ENCODE results near the gene ANKDD1B.

The ANKDD1B gene

GRCh38 chr5:75626959-75627358 is 15.7 kb downstream of the ANKDD1B start:
- no peaks in the 10 kb centered on the region for H3K4me1 Mint-ChIP-seq
- H3K27me3 Mint-ChIP-seq: no peaks in the 10 kb centered on the region
- ATAC-seq (ENCODE audit: low read depth): no peak
- H3K4me3 Mint-ChIP-seq: no peak overlapping the region
- H3K36me3 Mint-ChIP-seq: no peaks in the 10 kb centered on the region
- H3K9me3 Mint-ChIP-seq: no peaks in the 10 kb centered on the region
- no peak overlapping the region for H3K27ac Mint-ChIP-seq
- no peak for DNase-seq (ENCODE audit: low spot score in 2 of 2)

GRCh38 chr5:75627801-75628200 is 16.5 kb downstream of the ANKDD1B start:
- no peaks in the 10 kb centered on the region for H3K27me3 Mint-ChIP-seq
- no peak overlapping the region for H3K4me3 Mint-ChIP-seq
- no peak overlapping the region for H3K27ac Mint-ChIP-seq
- DNase-seq (ENCODE audit: low spot score in 2 of 2) (no peak), ATAC-seq (ENCODE audit: low read depth) (no peak)
- H3K36me3 Mint-ChIP-seq: peaks cover 2% of the 10 kb centered on the region
- no peaks in the 10 kb centered on the region for H3K9me3 Mint-ChIP-seq
- no peaks in the 10 kb centered on the region for H3K4me1 Mint-ChIP-seq

GRCh38 chr5:75630875-75631274 is 19.6 kb downstream of the ANKDD1B start:
- no peak overlapping the region for H3K4me3 Mint-ChIP-seq
- H3K9me3 Mint-ChIP-seq: no peaks in the 10 kb centered on the region
- no peaks in the 10 kb centered on the region for H3K27me3 Mint-ChIP-seq
- no peak overlapping the region for H3K27ac Mint-ChIP-seq
- H3K4me1 Mint-ChIP-seq: no peaks in the 10 kb centered on the region
- DNase-seq (ENCODE audit: low spot score in 2 of 2) (no peak), ATAC-seq (ENCODE audit: low read depth) (no peak)
- H3K36me3 Mint-ChIP-seq: peaks cover 7% of the 10 kb centered on the region

- ATAC-seq (ENCODE audit: low read depth) (no peak), DNase-seq (ENCODE audit: low spot score in 2 of 2) (no peak)
- no peaks in the 10 kb centered on the region for H3K9me3 Mint-ChIP-seq
- H3K27ac Mint-ChIP-seq: no peak overlapping the region
- no peak overlapping the region for H3K4me3 Mint-ChIP-seq
- no peaks in the 10 kb centered on the region for H3K4me1 Mint-ChIP-seq
- H3K27me3 Mint-ChIP-seq: peaks cover 2% of the 10 kb centered on the region
- peaks cover 10% of the 10 kb centered on the region for H3K36me3 Mint-ChIP-seq
Observed at GRCh38 chr5:75632321-75632720, 21.1 kb downstream of the ANKDD1B start.

- H3K27me3 Mint-ChIP-seq: peaks cover 2% of the 10 kb centered on the region
- no peak for ATAC-seq (ENCODE audit: low read depth)
- H3K36me3 Mint-ChIP-seq: peaks cover 7% of the 10 kb centered on the region
- no peaks in the 10 kb centered on the region for H3K4me1 Mint-ChIP-seq
- no peak for DNase-seq (ENCODE audit: low spot score in 2 of 2)
- no peak overlapping the region for H3K27ac Mint-ChIP-seq
- H3K4me3 Mint-ChIP-seq: no peak overlapping the region
- no peaks in the 10 kb centered on the region for H3K9me3 Mint-ChIP-seq
Observed at GRCh38 chr5:75637949-75638348, 26.7 kb downstream of the ANKDD1B start.

- Mint-ChIP-seq H3K9me3 (no peaks in the 10 kb centered on the region), H3K4me1 (no peaks in the 10 kb centered on the region), H3K36me3 (peaks cover 6% of the 10 kb centered on the region), H3K27me3 (peaks cover 2% of the 10 kb centered on the region), H3K27ac (no peak overlapping the region), H3K4me3 (no peak overlapping the region)
- ATAC-seq (ENCODE audit: low read depth): no peak
- DNase-seq (ENCODE audit: low spot score in 2 of 2): no peak
Observed at GRCh38 chr5:75639535-75640311, 28.5 kb downstream of the ANKDD1B start.

GRCh38 chr5:75640395-75640794 is 29.1 kb downstream of the ANKDD1B start:
- Mint-ChIP-seq H3K27ac (no peak overlapping the region), H3K9me3 (no peaks in the 10 kb centered on the region), H3K4me1 (no peaks in the 10 kb centered on the region), H3K4me3 (no peak overlapping the region), H3K27me3 (peaks cover 2% of the 10 kb centered on the region), H3K36me3 (peaks cover 5% of the 10 kb centered on the region)
- ATAC-seq (ENCODE audit: low read depth) (no peak), DNase-seq (ENCODE audit: low spot score in 2 of 2) (no peak)

- H3K9me3 Mint-ChIP-seq: no peaks in the 10 kb centered on the region
- DNase-seq (ENCODE audit: low spot score in 2 of 2): no peak
- H3K4me3 Mint-ChIP-seq: no peak overlapping the region
- peaks cover 2% of the 10 kb centered on the region for H3K27me3 Mint-ChIP-seq
- no peak overlapping the region for H3K27ac Mint-ChIP-seq
- no peak for ATAC-seq (ENCODE audit: low read depth)
- H3K36me3 Mint-ChIP-seq: peaks cover 3% of the 10 kb centered on the region
- no peaks in the 10 kb centered on the region for H3K4me1 Mint-ChIP-seq
Observed at GRCh38 chr5:75640826-75641225, 29.6 kb downstream of the ANKDD1B start.

- Mint-ChIP-seq H3K4me3 (no peak overlapping the region), H3K9me3 (no peaks in the 10 kb centered on the region)
- no peak for ATAC-seq (ENCODE audit: low read depth)
Observed at GRCh38 chr5:75648712-75649111, 37.5 kb downstream of the ANKDD1B start.

GRCh38 chr5:75651575-75652238 is 40.5 kb downstream of the ANKDD1B start:
- Mint-ChIP-seq H3K4me1 (no peaks in the 10 kb centered on the region), H3K27ac (no peak overlapping the region), H3K36me3 (no peaks in the 10 kb centered on the region), H3K27me3 (peaks cover 5% of the 10 kb centered on the region), H3K9me3 (no peaks in the 10 kb centered on the region), H3K4me3 (no peak overlapping the region)
- ATAC-seq (ENCODE audit: low read depth): no peak
- no peak for DNase-seq (ENCODE audit: low spot score in 2 of 2)

More at GRCh38 chr5:75648712-75649111, 37.5 kb downstream of the ANKDD1B start:
- H3K27me3 Mint-ChIP-seq: no peaks in the 10 kb centered on the region
- H3K36me3 Mint-ChIP-seq: no peaks in the 10 kb centered on the region
- no peak overlapping the region for H3K27ac Mint-ChIP-seq
- H3K4me1 Mint-ChIP-seq: no peaks in the 10 kb centered on the region
- DNase-seq (ENCODE audit: low spot score in 2 of 2): no peak

- ATAC-seq (ENCODE audit: low read depth) (no peak), DNase-seq (ENCODE audit: low spot score in 2 of 2) (no peak)
- Mint-ChIP-seq H3K27ac (no peak overlapping the region), H3K4me3 (no peak overlapping the region), H3K27me3 (peaks cover 5% of the 10 kb centered on the region), H3K4me1 (no peaks in the 10 kb centered on the region), H3K9me3 (no peaks in the 10 kb centered on the region), H3K36me3 (no peaks in the 10 kb centered on the region)
Observed at GRCh38 chr5:75653521-75653920, 42.3 kb downstream of the ANKDD1B start.

GRCh38 chr5:75654693-75655295 is 43.5 kb downstream of the ANKDD1B start:
- ATAC-seq (ENCODE audit: low read depth): no peak
- no peak overlapping the region for H3K27ac Mint-ChIP-seq

GRCh38 chr5:75656311-75657003 is 45.2 kb downstream of the ANKDD1B start:
- H3K4me1 Mint-ChIP-seq: peaks cover 4% of the 10 kb centered on the region
- ATAC-seq (ENCODE audit: low read depth) (no peak), DNase-seq (ENCODE audit: low spot score in 2 of 2) (no peak)
- no peaks in the 10 kb centered on the region for H3K36me3 Mint-ChIP-seq
- peaks cover 5% of the 10 kb centered on the region for H3K27me3 Mint-ChIP-seq
- H3K27ac Mint-ChIP-seq: no peak overlapping the region
- no peak overlapping the region for H3K4me3 Mint-ChIP-seq
- no peaks in the 10 kb centered on the region for H3K9me3 Mint-ChIP-seq

More at GRCh38 chr5:75654693-75655295, 43.5 kb downstream of the ANKDD1B start:
- DNase-seq (ENCODE audit: low spot score in 2 of 2): no peak
- Mint-ChIP-seq H3K27me3 (peaks cover 5% of the 10 kb centered on the region), H3K4me1 (no peaks in the 10 kb centered on the region), H3K4me3 (no peak overlapping the region), H3K9me3 (no peaks in the 10 kb centered on the region), H3K36me3 (no peaks in the 10 kb centered on the region)
